Stimulated activated CD4-positive, alpha-beta T cell treated with anti-CD3 and anti-CD28 coated beads, Interleukin-12 subunit alpha, Interleukin-12 subunit beta, amount 100 ng/mL, for 4 hours (primary cell): ENCODE data around the gene NSMCE1.

ENCODE experiments used
- DNase-seq: peaks from one replicate; pipeline ENCODE4 v3.0.0-alpha.2; 2020

NSMCE1 gene, protein sequence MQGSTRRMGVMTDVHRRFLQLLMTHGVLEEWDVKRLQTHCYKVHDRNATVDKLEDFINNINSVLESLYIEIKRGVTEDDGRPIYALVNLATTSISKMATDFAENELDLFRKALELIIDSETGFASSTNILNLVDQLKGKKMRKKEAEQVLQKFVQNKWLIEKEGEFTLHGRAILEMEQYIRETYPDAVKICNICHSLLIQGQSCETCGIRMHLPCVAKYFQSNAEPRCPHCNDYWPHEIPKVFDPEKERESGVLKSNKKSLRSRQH

GRCh38 chr16:27268376-27269299 is at the start of gene NSMCE1:
Gene NSMCE1, minus strand, starts transcription at chr16:27268772. Its CDS starts 11,202 bp downstream, at chr16:27257570.
- peak; percentile 99 for DNase-seq

DNA sequence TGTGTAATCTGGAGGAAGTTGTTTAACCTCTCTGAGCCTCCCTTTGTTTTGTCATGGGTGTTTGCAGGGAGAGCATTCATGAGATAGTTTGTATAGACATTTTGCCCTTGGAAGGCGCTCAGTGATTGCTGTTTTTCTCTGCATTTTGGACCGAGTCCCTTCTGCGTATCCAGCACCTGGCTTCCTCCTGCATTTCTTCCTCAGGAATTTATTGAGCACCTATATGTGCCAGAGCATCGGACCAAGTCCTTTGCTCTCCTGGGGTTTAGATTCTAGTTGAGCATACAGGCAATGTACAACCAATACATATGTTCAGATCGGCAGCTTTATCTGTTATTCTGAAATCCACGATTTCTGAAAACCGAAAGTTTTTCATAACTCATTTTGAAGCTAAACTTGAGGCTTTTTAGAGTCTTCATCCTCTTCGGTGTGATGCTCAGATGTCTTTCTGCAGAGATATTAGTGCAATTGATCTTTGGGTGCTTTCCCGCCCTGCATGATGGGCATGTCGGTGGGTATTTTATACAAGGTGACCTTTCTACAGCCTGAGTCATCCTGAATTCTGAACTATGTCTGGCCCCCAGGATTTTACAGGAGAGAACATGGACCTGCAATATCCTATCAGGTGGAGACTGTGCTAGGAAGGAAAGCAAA is 49.3 kb upstream of the NSMCE1 start:
- DNase-seq, result no peak

DNA sequence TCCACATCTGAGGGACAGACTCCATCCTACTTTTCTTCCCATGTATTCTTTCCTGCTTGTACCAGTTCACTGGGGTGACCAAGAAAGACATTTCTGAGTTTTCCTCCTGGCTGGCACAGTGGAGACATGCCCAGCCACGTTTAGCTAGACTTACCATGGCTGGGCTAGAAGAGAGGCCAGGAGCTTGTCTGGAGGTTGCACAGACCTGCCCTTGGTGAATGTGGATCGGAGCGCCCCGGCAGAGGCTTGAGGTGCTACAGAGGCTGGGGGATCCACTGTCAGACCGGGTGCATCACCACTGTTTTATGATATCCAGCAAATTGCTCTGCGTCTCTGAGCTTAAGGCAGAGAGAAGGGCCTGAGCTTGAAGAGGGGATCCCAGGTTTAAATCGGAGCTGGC is 48.7 kb upstream of the NSMCE1 start:
- DNase-seq, result no peak

- DNase-seq, result no peak
Measured at GRCh38 chr16:27316038-27316680, 47.6 kb upstream of the NSMCE1 start.

DNA sequence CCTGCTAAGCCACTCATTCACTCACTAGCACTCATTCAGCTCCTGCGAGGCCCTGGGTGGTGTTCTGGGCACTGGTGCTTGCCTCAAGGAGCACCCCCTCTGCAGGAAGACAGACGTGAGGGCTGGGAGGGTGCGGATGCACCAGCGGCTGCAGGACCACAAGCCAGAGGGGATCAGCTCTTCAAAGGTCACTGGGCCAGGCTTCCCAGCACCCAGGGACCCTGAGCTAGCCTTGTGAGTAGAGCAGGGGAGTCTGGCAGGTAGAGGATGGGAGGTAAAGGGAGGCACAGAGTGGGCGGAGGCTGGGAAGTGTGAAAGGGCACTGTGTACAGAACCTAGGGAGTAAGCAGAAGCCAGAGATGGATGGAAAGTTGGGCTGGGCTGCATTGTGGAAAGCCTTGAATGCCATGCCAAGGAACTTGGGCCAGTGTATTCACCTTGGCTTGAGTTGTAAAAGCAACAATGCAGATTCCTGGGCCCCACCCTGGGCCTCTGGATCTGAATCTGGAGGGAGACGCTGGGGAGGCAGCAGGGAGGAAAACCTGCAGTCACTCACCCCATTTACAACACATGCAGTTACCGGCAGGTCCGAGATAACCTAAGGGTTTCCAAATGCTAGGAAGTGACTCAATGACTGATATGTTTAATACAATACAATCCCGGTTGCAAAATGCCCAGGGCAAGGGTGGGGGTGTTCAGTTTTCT is 46.9 kb upstream of the NSMCE1 start:
- peak; percentile 35 for DNase-seq

GRCh38 chr16:27314986-27315332 is 46.4 kb upstream of the NSMCE1 start:
- DNase-seq, result no peak

GRCh38 chr16:27314161-27314723 is 45.7 kb upstream of the NSMCE1 start:
- DNase-seq, result peak; percentile 32

DNA sequence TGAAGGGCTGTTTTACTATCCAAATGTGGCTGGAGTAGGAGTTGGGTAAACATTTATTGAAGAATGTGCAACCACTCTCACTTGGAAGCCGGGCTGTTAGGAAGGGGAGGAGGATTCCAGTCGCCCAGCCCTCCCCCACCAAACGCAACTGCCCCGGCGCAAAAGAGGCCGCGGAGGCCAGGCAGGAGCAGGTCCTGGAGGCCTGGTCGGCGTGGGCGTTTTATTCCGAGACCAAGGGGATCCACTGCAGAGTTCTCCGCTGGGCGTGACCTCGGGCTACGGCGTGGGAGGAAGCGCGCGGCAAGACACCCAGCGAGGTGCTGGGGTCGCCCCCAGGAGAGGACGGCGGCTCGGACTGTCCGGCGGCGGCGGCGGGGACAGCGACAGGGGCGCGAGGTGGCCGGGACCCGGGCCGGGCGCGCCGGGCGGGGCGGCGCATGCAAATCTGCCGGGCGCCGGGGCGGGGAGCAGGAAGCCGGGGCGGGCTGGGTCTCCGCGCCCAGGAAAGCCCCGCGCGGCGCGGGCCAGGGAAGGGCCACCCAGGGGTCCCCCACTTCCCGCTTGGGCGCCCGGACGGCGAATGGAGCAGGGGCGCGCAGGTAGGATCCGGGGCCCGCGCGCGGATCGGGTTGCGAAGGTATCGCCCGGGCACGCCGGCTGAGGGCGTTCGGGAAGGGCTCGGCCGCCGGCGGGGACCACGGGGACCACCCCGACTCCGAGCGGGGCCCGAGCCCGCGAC is 45.0 kb upstream of the NSMCE1 start, which contains the start of gene IL4R:
Gene IL4R (plus strand): TSS at position 553 of the 739 bp plus-strand sequence. CDS start 26,230 bp downstream, outside the sequence.
- DNase-seq, result peak; percentile 64

- DNase-seq, result no peak
Measured at GRCh38 chr16:27312580-27313421, 44.2 kb upstream of the NSMCE1 start.

GRCh38 chr16:27311897-27312303 is 43.3 kb upstream of the NSMCE1 start:
- no peak for DNase-seq

- no peak for DNase-seq
Measured at GRCh38 chr16:27311448-27311830, 42.9 kb upstream of the NSMCE1 start.

- DNase-seq, result no peak
Measured at GRCh38 chr16:27310576-27311447, 42.2 kb upstream of the NSMCE1 start.

DNA sequence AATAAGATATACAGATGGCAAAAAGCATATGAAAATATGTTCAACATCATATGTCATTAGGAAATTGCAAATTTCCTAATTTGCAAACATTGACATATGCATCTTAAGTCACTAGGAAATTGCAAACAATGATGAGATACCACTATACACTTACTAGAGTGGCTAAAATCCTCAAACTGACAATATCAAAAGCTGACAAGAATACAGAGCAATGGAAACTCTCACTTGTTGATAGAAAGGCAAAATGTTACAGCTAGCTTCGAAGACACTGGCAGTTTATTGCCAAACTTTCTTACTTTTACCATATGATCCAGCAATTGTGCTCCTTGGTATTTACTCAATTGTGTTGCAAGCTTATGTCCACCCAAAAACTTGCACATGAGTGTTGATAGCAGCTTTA is 40.2 kb upstream of the NSMCE1 start:
- DNase-seq, result no peak

DNA sequence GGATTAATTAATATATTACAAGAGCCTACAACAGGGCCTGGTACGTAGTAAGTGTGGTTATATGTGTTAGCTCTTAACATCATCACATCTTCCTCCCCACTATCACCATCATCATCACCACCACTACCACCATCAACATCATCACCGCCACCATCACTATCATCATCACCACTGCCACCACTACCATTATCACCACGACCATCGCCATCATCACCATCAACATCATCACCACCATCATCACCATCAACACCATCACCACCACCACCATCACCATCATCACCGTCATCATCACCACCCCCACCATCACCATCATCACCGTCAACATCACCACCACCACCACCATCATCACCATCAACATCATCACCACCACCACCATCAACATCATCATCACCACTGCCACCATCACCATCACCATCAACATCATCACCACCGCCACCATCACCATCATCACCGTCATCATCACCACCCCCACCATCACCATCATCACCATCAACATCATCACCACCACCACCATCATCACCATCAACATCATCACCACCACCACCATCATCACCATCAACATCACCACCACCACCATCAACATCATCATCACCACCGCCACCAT is 37.4 kb upstream of the NSMCE1 start:
- no peak for DNase-seq

GRCh38 chr16:27304881-27305745 is 36.5 kb upstream of the NSMCE1 start:
- DNase-seq, result no peak

DNA sequence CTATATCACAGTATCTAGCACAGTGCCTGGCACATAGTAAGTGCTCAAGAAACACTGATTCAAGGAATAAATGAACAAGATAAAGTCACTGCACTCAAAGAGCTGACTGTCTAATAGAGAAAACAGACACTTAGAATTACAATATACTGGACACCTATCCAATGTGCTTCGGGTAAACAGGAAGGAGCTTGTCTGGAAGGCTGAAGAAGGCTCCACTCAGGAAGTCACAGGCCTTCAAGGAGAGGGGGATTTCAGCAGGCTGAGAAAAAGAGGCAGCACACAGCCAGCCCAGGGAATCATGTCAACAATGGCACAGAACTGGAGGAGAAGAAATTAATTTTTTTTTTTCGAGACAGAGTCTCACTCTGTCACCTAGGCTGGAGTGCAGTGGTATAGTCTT is 35.5 kb upstream of the NSMCE1 start:
- no peak for DNase-seq

GRCh38 chr16:27303256-27304100 is 34.9 kb upstream of the NSMCE1 start:
- no peak for DNase-seq
